HG03159 (cell line): ENCODE results near the gene PCSK5.

Experiments used
- ATAC-seq: cut with Tn5 transposase; IDR thresholded peaks from one replicate; pipeline ENCODE4 v1.9.1; 2021; ENCODE audit warnings: mild to moderate bottlenecking, moderate library complexity; ENCODE audit not compliant: unreplicated experiment

PCSK5 gene

DNA sequence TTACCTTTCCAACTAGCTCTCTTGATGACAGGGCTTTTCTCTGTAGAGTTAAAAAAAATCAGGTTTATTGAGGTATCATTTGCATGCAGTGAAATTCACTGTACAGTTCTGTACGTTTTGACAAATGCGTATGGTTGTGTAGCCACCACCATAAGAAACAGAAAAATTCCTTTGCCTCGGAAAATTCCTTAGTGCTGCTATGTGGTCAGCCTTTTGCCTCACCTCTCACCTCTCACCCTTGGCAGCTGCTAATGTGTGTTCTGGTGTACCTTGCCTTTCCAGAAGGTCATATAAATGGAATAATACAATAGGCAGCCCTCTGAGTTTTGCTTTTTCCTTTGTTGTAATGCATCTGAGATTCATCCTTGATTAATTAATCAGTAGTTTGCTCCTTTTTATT is 28.4 kb downstream of the PCSK5 start:
- no peak for ATAC-seq

DNA sequence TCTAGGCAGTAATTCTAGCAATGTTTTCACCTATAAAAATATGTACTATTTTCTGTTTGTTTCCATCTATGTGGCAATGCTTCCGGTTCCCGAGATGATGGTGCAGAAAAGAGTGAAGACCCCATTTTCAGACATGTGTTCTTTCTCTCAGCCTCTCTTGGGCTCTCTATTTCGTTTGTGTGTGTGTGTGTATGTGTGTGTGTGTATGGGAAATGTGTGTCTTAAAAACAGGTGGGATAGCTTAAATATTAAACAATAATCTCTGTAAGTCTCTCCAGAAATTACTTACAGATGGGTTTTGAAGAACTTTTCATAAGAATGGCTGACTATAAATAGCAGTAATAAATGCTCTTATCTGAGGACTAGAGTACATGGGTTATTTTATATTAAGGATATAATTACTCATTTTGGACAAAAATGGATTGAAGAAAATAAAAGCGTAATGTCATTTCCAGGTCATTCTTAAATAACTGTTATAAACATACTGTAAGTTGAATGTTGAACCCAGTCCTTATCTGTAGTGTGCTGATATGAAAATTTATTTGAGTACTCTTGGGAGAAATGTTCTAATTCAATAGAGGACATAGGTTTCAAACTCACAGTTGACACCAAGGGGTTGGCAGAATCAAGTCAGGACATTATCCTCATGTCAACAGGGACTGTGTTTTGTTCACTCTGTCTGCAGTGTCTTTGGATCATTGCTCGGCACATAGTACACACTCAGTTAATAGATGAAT is 31.1 kb downstream of the PCSK5 start:
- ATAC-seq, result no peak

DNA sequence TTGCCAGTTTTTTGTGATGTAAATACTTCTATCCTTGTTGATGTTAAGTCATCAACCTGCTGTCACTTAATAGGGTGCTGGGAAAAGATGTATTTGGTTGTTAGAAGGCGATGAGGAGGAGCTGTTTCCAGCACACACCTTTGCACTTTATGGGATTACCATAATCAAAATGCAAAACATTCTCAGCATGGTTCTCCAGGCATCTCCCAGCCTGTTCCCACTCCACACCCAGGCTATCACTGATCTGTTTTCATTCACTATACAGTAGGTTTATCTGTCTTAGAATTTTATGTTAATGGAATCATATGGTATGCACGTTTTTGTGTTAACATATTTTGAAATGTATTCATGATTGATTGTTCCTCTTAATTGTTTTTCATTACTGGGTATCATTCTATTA is 35.9 kb downstream of the PCSK5 start:
- no peak for ATAC-seq

DNA sequence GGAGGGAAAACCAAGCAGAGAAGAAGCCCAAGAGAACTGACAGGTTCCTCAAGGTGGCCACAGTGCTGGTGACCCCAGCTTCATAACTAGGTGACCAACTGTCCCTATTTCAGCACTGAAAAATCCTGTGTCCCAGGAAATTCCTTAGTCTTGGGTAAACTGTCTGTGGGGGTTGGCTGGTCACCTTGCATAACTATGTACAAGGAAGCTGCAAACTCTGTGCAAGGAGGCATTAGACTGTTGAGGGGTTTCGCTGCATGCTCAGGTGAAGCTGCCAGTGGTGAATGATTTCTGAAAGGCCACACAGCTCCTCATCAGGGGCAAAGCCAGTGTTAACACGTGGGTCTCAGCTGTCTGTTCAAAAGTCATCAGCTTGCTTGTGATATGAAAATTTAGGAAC is 36.9 kb downstream of the PCSK5 start:
- ATAC-seq, result no peak

DNA sequence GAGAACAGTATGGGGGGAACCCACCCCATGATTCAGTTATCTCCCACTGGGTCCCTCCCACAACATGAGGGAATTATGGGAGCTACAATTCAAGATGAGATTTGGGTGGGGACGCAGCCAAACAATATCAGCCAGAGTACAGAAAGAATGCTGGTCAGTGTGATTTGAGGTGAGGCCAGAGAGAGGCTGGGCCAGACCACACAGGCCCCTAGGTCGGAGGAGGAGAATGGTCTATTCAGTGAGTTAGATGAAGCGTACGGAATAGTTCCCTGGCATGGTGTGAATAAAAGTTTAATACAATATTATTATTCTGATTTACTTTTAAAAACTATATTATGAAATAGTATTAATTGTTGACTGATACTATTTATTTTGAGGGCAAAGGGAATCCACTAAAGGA is 39.7 kb downstream of the PCSK5 start:
- no peak for ATAC-seq

DNA sequence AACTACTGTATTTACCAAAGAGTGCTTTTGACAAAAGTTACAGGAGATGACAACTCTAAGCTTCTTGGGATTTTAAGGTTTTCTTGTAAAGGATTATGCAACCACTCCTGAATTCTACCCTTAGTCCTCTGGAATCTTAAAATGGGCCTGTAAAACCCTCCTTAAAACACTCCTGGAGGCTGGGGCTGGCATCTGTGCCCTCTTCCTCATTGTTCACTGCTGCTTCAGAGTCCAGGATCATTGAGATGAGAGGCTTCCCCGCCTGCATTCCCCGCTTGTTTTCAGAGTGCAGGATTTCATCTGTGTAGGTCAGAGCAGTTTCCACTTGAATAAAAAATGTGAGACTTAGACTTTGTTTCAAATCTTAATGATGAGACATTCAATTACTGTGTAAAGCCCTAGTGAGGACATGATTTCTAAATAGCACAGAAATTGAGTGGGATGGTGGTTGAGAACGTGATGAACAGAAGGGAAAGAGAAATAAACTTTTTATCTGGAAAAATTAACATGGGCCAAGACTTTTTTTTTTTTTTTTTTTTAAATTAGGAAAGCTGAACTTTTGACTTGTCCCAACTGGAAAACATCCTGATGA is 40.4 kb downstream of the PCSK5 start:
- ATAC-seq, result no peak

DNA sequence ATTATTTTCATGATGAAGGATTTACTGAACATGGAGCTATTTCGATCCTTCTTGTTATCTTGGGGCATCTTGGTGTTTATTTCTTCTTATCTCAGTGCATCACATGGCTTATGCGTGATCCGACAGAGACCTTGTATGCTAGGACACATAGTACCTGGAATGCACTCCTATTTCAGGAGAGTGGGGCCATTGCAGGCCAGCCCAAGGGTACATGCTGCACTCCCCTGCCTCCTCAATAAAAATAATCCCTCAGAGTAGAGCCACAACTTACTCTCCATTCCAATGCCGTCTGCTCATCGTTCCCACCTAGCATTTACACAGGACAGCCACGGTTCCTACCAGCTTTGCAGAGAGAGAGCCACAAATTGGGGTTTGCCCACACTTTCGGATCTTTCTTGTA is 43.5 kb downstream of the PCSK5 start:
- ATAC-seq, result no peak

DNA sequence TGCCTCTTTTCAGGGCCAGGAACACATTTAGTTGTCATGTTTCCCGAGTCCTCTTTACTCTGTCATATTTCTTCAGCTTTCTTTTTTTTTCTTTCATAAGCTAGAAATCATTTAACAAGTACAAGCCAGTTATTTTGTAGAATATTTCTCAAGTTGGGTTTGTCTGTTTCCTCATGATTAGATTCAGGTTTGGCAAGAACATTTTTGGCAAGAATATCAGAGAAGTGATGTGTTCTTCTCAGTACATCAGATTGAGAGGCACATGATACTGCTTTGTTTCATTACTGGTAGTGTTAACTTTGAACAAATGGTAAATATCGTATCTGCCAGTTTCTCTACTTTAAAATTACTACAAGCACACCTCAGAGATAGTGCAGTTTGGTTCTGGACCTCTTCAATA is 45.1 kb downstream of the PCSK5 start:
- ATAC-seq, result no peak

DNA sequence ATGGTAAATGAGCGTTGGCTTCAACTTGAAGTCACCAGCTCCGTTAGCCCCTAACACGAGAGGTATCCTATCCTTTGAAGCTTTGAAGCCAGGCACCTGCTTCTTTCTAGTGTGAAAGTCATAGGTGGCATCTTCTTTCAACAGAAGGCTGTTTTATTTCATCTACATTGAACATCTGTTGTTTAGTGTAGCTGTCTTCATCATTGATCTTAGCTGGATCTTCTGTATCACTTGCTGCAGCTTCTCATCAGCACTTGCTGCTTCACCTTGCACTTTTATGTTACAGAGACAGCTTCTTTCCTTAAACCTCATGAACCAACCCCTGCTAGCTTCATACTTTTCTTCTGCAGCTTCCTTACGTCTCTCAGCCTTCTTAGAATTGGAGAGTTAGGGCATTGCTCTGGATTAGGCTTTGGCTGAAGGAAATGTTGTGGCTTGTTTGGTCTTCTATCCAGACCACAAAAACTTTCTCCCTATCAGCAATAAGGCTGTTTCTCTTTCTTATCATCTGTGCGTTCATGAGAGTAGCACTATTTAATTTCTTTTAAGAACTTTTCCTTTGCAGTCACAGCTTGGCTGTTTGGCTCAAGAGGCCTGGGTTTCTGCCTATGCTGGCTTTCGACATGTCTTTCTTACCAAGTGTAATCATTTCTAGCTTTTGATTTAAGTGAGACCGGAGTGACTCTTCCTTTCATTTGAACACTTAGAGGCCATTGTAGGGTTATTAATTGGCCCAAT is 47.2 kb downstream of the PCSK5 start:
- ATAC-seq, result no peak

DNA sequence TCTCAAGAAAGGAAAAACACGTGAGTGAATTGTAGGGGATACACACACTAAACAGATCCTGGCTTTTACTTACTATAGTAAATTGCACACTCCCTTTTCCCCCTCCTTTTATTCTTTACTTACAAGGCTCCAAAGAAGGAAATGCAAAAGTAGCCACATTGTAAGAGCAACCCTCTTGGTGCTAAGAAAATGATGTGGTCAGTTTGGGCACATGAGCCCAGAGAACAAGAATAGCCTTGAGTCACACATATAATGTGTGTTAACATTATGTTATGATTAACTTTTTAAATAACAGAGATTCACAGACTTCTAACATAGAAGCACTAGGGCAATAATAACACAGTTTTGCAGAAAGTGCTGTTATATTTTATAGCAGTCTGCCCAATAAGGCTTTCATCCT is 48.5 kb downstream of the PCSK5 start:
- no peak for ATAC-seq

DNA sequence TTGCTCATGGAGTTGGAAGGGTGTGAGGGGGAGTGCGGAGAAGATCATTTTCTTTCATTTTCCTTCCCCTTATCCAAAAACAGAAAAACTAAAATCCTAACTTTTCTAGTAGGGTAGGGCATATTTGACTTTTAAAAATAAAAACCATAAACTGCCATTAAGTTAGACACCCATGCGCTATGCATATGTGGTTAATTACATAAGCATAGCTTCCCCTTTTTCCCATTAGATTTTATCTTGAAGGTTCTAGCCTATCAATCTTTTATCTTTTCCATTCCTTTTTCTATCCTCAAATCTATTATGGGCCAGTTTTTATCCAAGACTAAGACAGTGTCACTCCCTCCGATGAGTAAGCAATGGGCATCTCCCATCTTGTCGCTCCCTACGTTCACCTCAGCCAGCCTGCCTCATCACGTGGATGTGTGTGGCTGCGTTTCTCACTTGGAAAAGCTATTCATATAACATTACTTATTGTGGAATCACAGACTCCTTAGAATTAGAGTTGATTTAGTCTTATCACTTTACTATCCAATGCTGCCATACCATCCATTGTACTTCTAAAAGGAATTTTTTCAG is 49.2 kb downstream of the PCSK5 start:
- no peak for ATAC-seq

DNA sequence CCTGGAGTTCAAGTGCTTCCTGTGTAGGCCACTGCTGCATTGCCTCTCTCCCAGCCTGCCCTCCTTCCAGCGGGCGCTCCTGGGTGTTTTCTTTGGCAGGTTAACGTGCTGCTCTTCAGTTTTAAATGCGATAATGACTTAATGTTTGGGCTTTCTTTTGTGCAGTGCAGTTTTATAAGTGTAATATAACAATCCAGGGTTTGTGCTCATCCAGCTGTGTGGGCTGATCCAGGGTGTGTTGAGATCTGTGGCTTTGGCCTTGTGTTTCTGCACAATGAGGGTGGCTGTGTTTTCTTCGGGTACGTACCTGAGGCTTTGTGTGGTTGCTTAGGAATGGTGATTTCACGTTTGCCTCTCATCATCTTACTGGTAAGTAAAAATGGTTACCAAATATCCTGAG is 50.6 kb downstream of the PCSK5 start:
- ATAC-seq, result no peak

DNA sequence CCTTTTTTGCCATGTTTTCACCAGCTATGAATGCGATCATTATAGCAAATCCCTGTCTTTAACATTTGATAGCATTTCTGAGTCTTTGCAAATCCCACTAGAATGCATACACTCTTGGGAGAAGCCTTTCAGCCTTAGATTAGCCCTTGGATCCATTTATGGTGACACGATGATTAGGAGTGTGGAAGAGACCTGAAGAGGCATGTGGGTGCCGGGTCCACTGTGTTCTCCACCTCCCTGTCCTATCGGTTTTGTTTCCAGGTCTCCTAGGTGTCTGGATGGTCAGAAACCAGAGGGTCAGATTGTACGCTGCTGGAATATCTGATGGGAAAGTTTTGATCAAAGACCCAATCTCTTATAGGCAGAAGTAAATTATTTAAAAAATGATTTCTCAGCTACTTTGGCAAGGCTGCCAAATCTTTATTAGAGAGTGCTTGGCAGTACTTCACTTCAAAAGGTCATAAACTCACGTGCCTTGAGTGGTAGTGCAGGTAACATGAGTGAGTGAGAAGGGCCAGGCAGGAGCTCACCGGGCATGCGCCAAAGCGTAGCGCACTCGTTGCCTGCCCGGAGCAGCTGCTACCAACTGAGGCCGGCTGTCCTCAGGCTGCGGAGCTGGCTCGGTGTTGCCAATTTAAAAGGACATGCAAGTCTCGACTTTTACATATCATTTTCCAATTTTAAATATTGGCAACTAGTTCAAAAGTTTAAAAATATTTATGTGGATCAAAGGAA is 51.3 kb downstream of the PCSK5 start:
- no peak for ATAC-seq

DNA sequence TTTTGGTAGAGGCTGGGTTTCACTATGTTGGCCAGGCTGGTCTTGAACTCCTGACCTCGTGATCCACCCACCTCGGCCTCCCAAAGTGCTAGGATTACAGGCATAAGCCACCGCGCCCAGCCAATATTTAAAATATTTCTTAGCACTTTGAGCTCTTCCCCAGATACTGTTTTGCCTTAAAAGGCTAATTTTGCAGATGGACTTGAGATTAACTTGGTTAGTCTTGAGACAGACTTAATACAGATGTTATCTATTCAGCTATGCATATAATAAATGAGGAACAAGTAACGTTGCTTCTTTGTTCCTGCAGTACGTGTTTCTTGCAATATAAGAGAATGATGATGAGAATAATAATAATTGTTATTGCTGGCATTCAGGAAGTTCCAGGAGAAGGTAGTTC is 56.3 kb downstream of the PCSK5 start:
- no peak for ATAC-seq

DNA sequence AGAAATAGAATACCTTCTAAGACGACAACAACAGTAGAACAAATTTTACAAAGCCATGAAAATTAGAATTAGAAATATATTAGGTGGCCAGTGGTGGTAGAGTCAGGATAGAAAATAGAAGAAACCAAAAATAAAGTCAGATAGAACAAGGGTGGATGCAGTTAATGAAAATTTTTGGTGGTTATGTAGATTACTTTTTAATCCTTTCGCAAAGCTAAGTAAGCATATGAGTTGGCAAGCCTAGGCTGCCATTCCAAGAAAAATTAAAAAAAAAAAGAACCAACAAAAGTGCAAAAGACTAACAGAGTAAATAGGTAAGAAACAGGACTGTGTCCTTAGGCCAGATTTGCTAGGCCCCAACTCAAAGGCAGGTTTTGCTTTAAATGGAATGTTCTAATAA is 56.8 kb downstream of the PCSK5 start:
- no peak for ATAC-seq

DNA sequence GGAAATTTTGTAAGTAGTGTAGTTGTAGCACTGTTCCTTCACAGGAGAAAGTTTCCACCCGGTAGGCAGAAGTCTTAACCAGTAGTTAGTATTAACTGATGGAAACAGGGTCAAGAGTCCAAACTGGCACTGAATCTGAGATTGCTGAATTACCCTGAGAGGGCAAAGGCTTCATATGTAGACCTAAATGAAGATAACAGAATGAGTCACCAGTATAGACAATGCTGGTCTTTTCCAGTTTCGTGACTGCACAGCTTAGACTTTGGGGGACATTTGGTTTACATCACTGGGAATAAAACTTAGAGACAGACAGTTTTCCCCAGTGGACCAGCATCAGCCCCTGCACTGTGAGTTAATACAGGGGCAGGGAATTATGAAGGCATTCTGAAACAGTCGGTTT is 60.5 kb downstream of the PCSK5 start:
- no peak for ATAC-seq

DNA sequence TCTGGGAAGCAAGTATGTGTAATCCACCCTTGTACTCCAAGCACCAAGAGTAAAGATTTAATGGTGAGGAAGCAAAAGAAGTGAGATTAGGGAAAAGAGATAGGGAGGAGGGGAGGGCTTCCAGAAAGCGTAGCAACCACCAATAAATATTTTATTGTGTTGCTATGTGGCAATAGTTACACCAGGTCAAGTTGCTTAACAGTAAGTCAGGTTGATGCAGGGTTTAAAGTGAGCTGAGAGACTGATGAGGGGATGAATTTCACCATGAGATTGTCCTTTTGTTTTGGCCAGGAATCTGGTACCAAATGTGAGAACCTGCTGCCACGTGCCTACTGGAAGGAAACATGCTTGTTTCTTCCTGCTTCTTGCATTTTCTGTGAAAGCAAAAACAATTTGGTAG is 62.7 kb downstream of the PCSK5 start:
- ATAC-seq, result no peak

DNA sequence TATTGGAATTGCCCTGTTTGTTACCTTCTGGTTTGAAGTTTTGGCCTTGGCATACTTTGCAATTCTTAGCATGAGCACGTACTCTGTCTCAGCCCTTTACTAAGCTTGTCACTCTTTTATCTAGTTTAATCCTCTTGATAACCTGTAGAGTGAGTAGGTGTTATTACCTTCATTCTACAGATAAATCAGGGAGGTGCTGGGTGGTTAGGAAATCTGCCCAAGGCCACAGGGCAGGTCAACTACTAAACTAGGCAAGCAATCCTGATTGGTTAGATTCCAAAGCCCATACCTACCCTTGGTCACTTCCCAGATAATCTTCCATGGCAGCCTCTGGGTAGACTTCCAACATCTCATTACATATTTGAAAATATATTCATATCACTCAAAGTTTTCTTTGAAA is 65.7 kb downstream of the PCSK5 start:
- ATAC-seq, result no peak

DNA sequence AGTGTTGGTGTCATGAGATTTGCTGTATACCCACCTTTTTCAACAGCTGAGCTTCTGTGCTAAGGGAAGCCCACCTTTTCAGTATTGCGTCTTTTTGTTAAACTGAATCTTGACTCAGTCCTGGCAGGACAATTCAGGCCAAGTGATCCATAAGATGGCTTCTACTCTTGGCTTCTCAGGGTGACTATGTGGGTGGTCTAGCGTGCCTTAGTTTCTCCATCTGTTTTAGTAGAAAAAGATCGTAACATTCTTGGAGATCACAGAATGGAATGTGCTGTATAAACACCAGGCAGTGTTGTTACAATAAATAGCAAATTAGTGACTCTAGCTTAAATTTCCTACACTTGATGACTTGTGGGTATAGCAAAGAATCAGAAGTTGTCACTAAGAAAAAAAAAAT is 66.6 kb downstream of the PCSK5 start:
- ATAC-seq, result no peak

DNA sequence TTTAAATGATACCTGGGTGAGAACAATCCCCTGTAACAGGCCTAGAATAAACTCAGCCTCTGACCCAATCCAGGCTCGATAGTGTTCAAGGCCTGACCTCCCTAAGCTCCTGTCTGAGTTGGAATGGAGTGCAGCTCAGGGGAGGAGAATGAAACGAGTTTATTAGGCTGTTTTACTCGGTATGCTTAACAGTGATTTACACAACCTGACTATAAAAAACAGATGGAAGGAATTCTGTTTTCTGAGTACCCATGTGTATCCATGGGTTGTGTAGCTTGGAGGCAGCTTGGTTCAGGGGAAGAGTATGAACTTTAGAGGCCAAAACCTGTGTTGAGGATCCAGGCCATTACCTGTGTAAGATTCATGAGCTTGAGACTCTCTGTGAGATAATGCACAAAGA is 67.8 kb downstream of the PCSK5 start:
- no peak for ATAC-seq

DNA sequence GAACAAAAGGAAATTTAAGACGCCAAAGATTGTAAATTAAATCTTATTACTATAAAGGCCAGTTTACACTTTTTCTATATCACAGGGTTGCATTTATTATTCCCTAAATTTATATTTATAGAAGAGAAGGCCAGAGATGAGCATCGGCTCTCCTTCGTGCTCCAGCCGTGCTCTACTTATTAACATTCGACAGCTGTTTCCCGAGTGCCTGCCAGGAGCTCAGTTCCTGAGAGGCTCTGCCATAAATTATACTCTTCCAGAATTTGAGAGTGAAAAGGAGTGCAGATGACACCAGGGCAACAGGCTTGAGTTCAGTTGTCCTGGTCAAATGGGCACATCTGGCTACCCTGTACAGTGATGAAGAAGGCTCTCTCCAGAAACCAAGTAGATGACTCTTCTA is 70.1 kb downstream of the PCSK5 start:
- no peak for ATAC-seq
